ENCODE data around the gene NOTCH1. TPM values are rescaled to one million over a fixed set of nuclear protein-coding genes. Genes with fewer than 3 reads are reported as not detected.

NOTCH1 gene
- total RNA-seq, 1 experiment from 2014 or later = 53.4 TPM

DNA sequence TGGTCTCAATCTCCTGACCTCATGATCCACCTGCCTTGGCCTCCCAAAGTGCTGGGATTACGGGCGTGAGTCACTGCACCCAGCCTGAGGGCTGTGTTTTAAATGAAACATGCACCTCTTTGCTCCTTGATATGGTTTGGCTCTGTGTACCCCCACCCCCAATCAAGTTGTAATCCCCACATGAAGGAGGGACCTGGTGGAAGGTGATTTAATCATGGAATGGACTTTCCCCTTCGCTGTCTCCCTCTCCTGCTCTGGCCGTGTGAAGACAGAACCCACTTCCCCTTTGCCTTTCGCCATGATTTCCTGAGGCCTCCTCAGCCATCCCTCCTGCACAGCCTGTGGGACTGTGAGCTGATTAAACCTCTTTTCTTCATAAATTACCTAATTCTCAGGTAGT, 12.5 kb upstream of the NOTCH1 start:
- Mint-ChIP-seq H3K9me3 (ENCODE audit: unreplicated experiment) (no peaks in the 10 kb centered on the region), H3K4me1 (ENCODE audit: insufficient read depth, unreplicated experiment) (peaks cover 11% of the 10 kb centered on the region), H3K27me3 (ENCODE audit: insufficient read depth, unreplicated experiment) (no peaks in the 10 kb centered on the region), H3K36me3 (ENCODE audit: insufficient read depth, unreplicated experiment) (no peaks in the 10 kb centered on the region), H3K4me3 (ENCODE audit: unreplicated experiment) (no peak overlapping the region), H3K27ac (ENCODE audit: low read depth, unreplicated experiment) (peak overlapping the region; percentile 2)
- BruUV-seq (replicated peaks) = no TSS peak
- no peak for TF ChIP-seq CTCF (IDR thresholded peaks at IDR 0.05; ENCODE audit: unreplicated experiment)
- CTCF ChIA-PET = interaction anchor here (2.0 kb wide), 1 partner anchor 67 kb away, joined by 7 read pairs; no protein-coding TSS in a partner anchor
- peak; percentile 65 for DNase-seq (ENCODE audit: unreplicated experiment)
- intact Hi-C loops (cut with micrococcal nuclease) = no loop called here
- POLR2A ChIA-PET = interaction anchor here (1.0 to 3.8 kb wide), 9 partner anchors 10 to 74 kb away, joined by 3 to 30 read pairs (median 5); partner anchors contain the start of gene NOTCH1

- intact Hi-C loops (cut with micrococcal nuclease) = no loop called here
- H3K4me3 Mint-ChIP-seq (ENCODE audit: unreplicated experiment) = no peak overlapping the region
- no peaks in the 10 kb centered on the region for H3K36me3 Mint-ChIP-seq (ENCODE audit: insufficient read depth, unreplicated experiment)
- POLR2A ChIA-PET = interaction anchor here (0.7 to 3.8 kb wide), 9 partner anchors 8 to 73 kb away, joined by 3 to 30 read pairs (median 3); partner anchors contain the start of gene NOTCH1
- BruUV-seq (replicated peaks) = no TSS peak
- H3K27me3 Mint-ChIP-seq (ENCODE audit: insufficient read depth, unreplicated experiment) = no peaks in the 10 kb centered on the region
- CTCF ChIA-PET = interaction anchor here (0.6 to 2.0 kb wide), 5 partner anchors 9 to 73 kb away, joined by 3 to 7 read pairs (median 4); no protein-coding TSS in a partner anchor
- H3K4me1 Mint-ChIP-seq (ENCODE audit: insufficient read depth, unreplicated experiment) = peaks cover 11% of the 10 kb centered on the region
- peak overlapping the region; percentile 2 for H3K27ac Mint-ChIP-seq (ENCODE audit: low read depth, unreplicated experiment)
- no peak for DNase-seq (ENCODE audit: unreplicated experiment)
- H3K9me3 Mint-ChIP-seq (ENCODE audit: unreplicated experiment) = no peaks in the 10 kb centered on the region
- TF ChIP-seq CTCF (IDR thresholded peaks at IDR 0.05; ENCODE audit: unreplicated experiment) = no peak
Measured at GRCh38 chr9:136557036-136557435, 11.2 kb upstream of the NOTCH1 start.

DNA sequence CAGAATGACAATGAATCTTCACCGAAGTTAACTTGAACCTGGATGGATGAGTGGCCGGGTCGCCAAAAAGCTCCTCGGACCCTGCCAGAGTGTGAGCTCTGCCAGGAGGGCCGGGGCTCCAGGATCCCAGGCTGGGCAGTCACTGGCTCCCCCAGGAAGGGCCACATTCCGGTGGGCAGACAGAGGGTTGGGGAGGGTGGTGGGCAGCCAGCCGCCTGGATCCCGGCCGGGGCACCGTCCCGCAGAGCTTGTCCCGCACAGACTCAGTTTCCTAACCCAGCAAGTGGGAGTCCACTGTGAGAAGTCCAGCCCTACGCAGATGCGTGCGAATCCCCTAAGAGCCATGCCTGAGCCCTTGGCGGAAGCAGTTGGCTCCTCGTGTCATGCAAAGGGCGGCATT, 10.3 kb upstream of the NOTCH1 start:
- no peaks in the 10 kb centered on the region for H3K36me3 Mint-ChIP-seq (ENCODE audit: insufficient read depth, unreplicated experiment)
- CTCF ChIA-PET = interaction anchor here (0.6 to 0.7 kb wide), 2 partner anchors 68 to 171 kb away, joined by 3 to 4 read pairs; no protein-coding TSS in a partner anchor
- no peak overlapping the region for H3K27ac Mint-ChIP-seq (ENCODE audit: low read depth, unreplicated experiment)
- TF ChIP-seq CTCF (IDR thresholded peaks at IDR 0.05; ENCODE audit: unreplicated experiment) = no peak
- H3K9me3 Mint-ChIP-seq (ENCODE audit: unreplicated experiment) = no peaks in the 10 kb centered on the region
- no peak for DNase-seq (ENCODE audit: unreplicated experiment)
- no TSS peak for BruUV-seq (replicated peaks)
- peaks cover 17% of the 10 kb centered on the region for H3K4me1 Mint-ChIP-seq (ENCODE audit: insufficient read depth, unreplicated experiment)
- H3K27me3 Mint-ChIP-seq (ENCODE audit: insufficient read depth, unreplicated experiment) = no peaks in the 10 kb centered on the region
- POLR2A ChIA-PET = interaction anchor here (0.7 to 3.8 kb wide), 3 partner anchors 8 to 68 kb away, joined by 5 to 30 read pairs (median 26); partner anchors contain the start of gene NOTCH1
- no peak overlapping the region for H3K4me3 Mint-ChIP-seq (ENCODE audit: unreplicated experiment)
- intact Hi-C loops (cut with micrococcal nuclease) = no loop called here

- CTCF ChIA-PET = interaction anchor here (0.9 kb wide), 2 partner anchors 11 to 67 kb away, joined by 3 read pairs; no protein-coding TSS in a partner anchor
- no peak for DNase-seq (ENCODE audit: unreplicated experiment)
Measured at GRCh38 chr9:136554870-136555269, 9.0 kb upstream of the NOTCH1 start.

More at GRCh38 chr9:136554870-136555269, 9.0 kb upstream of the NOTCH1 start:
- H3K27ac Mint-ChIP-seq (ENCODE audit: low read depth, unreplicated experiment) = no peak overlapping the region
- no TSS peak for BruUV-seq (replicated peaks)
- H3K4me1 Mint-ChIP-seq (ENCODE audit: insufficient read depth, unreplicated experiment) = peaks cover 17% of the 10 kb centered on the region
- no peak overlapping the region for H3K4me3 Mint-ChIP-seq (ENCODE audit: unreplicated experiment)
- TF ChIP-seq CTCF (IDR thresholded peaks at IDR 0.05; ENCODE audit: unreplicated experiment) = no peak
- H3K9me3 Mint-ChIP-seq (ENCODE audit: unreplicated experiment) = no peaks in the 10 kb centered on the region
- no peaks in the 10 kb centered on the region for H3K36me3 Mint-ChIP-seq (ENCODE audit: insufficient read depth, unreplicated experiment)
- intact Hi-C loops (cut with micrococcal nuclease) = no loop called here
- POLR2A ChIA-PET = no interaction called here
- no peaks in the 10 kb centered on the region for H3K27me3 Mint-ChIP-seq (ENCODE audit: insufficient read depth, unreplicated experiment)

Data from MCF 10A (cell line).